ENCODE results near the gene HAUS1.

DNA sequence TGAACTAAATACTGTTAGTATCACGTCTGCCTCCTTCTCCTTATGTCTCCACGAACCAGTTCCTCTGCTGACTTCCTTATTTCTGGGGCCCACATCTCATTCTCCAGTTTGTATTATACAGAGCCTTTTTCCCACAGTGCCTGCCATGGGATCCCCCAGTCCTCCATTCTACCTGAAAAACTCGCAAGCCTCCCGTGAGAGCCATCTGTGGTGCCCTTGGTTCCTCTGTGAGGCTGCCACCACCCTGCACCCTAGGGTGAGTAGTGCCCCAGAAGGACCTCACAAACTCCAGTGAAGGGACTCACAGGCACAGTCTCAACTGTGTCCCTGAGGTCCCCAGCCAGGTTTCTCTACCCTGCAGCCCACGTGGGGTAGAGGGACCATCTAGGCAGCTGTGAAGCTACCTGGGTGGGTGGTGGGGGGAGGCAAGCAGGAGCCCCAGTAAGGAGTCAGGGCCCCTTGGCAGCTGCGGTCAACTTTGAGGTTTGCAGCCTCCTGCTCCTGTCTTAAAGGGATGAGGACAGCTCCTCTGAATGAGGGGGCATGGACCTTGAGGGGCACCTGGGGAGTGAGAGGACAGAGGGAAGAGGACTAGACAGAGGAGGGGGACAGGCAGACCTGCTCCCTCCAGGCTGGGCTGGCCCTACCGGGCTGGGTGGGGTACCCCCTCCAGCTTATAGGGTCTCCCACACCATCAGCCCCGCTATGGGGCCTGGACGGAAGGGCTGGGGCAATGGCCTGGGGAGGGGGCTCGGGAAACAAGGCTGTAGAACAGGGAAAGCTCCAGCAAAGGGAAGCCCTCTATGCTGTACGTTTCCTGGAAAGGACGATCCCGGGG is 33.2 kb upstream of the HAUS1 start:
- TF ChIP-seq, protein P1, sequence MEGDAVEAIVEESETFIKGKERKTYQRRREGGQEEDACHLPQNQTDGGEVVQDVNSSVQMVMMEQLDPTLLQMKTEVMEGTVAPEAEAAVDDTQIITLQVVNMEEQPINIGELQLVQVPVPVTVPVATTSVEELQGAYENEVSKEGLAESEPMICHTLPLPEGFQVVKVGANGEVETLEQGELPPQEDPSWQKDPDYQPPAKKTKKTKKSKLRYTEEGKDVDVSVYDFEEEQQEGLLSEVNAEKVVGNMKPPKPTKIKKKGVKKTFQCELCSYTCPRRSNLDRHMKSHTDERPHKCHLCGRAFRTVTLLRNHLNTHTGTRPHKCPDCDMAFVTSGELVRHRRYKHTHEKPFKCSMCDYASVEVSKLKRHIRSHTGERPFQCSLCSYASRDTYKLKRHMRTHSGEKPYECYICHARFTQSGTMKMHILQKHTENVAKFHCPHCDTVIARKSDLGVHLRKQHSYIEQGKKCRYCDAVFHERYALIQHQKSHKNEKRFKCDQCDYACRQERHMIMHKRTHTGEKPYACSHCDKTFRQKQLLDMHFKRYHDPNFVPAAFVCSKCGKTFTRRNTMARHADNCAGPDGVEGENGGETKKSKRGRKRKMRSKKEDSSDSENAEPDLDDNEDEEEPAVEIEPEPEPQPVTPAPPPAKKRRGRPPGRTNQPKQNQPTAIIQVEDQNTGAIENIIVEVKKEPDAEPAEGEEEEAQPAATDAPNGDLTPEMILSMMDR (IDR thresholded peaks at IDR 0.05): no peak
- no peak for TF ChIP-seq POLR2A (IDR thresholded peaks at IDR 0.05)

All from right lobe of liver (tissue), 4 donors.